A549 treated with dexamethasone at 1 μM for 4 hours (cell line): ENCODE results near the gene RARG. TPM values are rescaled to one million over a fixed set of nuclear protein-coding genes. Genes with fewer than 3 reads are reported as not detected.

ENCODE experiments used
- total RNA-seq: library from RNA; stranded (reverse); fragments of 200-300 nt; extraction: Qiagen RNA extraction; gene quantifications from 5 replicates; pipeline ENCODE4 v1.2.3, GENCODE V29; 2022

The RARG gene
- total RNA-seq: 17.9 to 23.5 TPM (median 23.2 TPM) in 5 replicates

GRCh38 chr12:53231921-53232645 lies at the start of gene RARG:
Gene RARG (minus strand): TSS chr12:53232209. CDS start chr12:53227545, 4,664 bp downstream.

GRCh38 chr12:53267999-53268629 lies 36.1 kb upstream of the RARG start, which contains the start of gene ESPL1:
Gene ESPL1 (plus strand): TSS chr12:53268299. CDS start chr12:53268767, 468 bp downstream.

GRCh38 chr12:53207042-53207441 lies 25.0 kb downstream of the RARG start, which contains the start of gene ITGB7:
Gene ITGB7 (minus strand): TSS chr12:53207251. CDS start chr12:53200443, 6,808 bp downstream.

GRCh38 chr12:53180220-53180930 lies 51.6 kb downstream of the RARG start, which contains the start of the genes CSAD and ZNF740:
Gene CSAD (minus strand): TSS chr12:53180925. CDS start chr12:53173470, 7,455 bp downstream.
Gene ZNF740 (plus strand): TSS chr12:53180722. CDS start chr12:53181984, 1,262 bp downstream.

Other genes starting within 250 kb of the RARG start
- gene EIF4B, start 225.8 kb downstream of the RARG start, total RNA-seq: 281 to 365 TPM (median 350 TPM) in 5 replicates
- 29.0 to 75.3 TPM (median 67.4 TPM) in 5 replicates for gene TNS2, start 182.1 kb downstream of the RARG start, total RNA-seq
- gene SPRYD3, start 152.8 kb downstream of the RARG start, total RNA-seq: 31.9 to 38.0 TPM (median 36.8 TPM) in 5 replicates
- 171 to 218 TPM (median 205 TPM) in 5 replicates for gene IGFBP6, start 134.5 kb downstream of the RARG start, total RNA-seq
- gene SOAT2, start 128.7 kb downstream of the RARG start, total RNA-seq: 0.17 to 0.27 TPM (median 0.26 TPM) in 5 replicates
- 12.4 to 16.9 TPM (median 14.3 TPM) in 5 replicates for gene ZNF740, start 51.5 kb downstream of the RARG start, total RNA-seq
- gene CSAD, start 51.3 kb downstream of the RARG start, total RNA-seq: 4.1 to 8.3 TPM (median 7.0 TPM) in 5 replicates
- gene ITGB7, start 25.0 kb downstream of the RARG start, total RNA-seq: 0.14 to 0.36 TPM (median 0.28 TPM) in 5 replicates
- 14.1 to 24.7 TPM (median 21.8 TPM) in 5 replicates for gene ESPL1, start 36.1 kb upstream of the RARG start, total RNA-seq
- gene PFDN5, start 63.3 kb upstream of the RARG start, total RNA-seq: 433 to 521 TPM (median 445 TPM) in 5 replicates
- gene MYG1, start 67.5 kb upstream of the RARG start, total RNA-seq: 70.6 to 86.9 TPM (median 83.2 TPM) in 5 replicates
- gene AAAS, start 89.4 kb upstream of the RARG start, total RNA-seq: 71.1 to 84.9 TPM (median 79.2 TPM) in 5 replicates
- gene SP7, start 104.1 kb upstream of the RARG start, total RNA-seq: 0.02 TPM in 1 of 5 replicates, not detected in the others
- gene SP1, start 148.0 kb upstream of the RARG start, total RNA-seq: 17.9 to 30.9 TPM (median 26.5 TPM) in 5 replicates
- gene AMHR2, start 191.6 kb upstream of the RARG start, total RNA-seq: 0.54 to 1.0 TPM (median 0.87 TPM) in 5 replicates
- 259 to 339 TPM (median 309 TPM) in 5 replicates for gene PRR13, start 209.5 kb upstream of the RARG start, total RNA-seq
- 586 to 707 TPM (median 684 TPM) in 5 replicates for gene PCBP2, start 219.9 kb upstream of the RARG start, total RNA-seq